Keratinocyte (primary cell): ENCODE results near the gene SKI. TPM values are rescaled to one million over a fixed set of nuclear protein-coding genes. Genes with fewer than 3 reads are reported as not detected.

Experiments
- DNase-seq: peaks from one replicate; pipeline ENCODE4 v3.0.0-alpha.2; 2011; ENCODE audit warnings: low read depth, missing footprints, low spot score
- FAIRE-seq: peaks from 2 replicates; lab custom pipeline; 2011; peaks lifted over from hg19 to GRCh38; lab: Jason Lieb, UNC
- H2AFZ ChIP-seq: 2 replicates; pipeline ENCODE4 v1.6.0; 2012; ENCODE audit warnings: low read length, control low read depth, inconsistent platforms; ENCODE audit not compliant: control insufficient read depth
- H3K27ac ChIP-seq: 2 replicates; pipeline ENCODE4 v1.5.1; 2011; ENCODE audit warnings: low read length; ENCODE audit not compliant: control insufficient read depth, insufficient read depth
- H3K27me3 ChIP-seq: 3 replicates; pipeline ENCODE4 v1.6.0; 2011; ENCODE audit warnings: low read length; ENCODE audit not compliant: control insufficient read depth, insufficient read depth; ENCODE audit errors: extremely low read depth
- H3K36me3 ChIP-seq, 2 experiments: 2 replicates in 1 of 2; 3 replicates in 1 of 2; pipeline ENCODE4 v1.5.1; 2011; ENCODE audit warnings: low read length in 2 of 2, mild to moderate bottlenecking in 1 of 2; ENCODE audit not compliant: control insufficient read depth in 2 of 2, insufficient read depth in 2 of 2; ENCODE audit errors: extremely low read depth in 1 of 2
- H3K4me1 ChIP-seq: 3 replicates; pipeline ENCODE4 v1.5.1; 2011; ENCODE audit warnings: low read length; ENCODE audit not compliant: control insufficient read depth, insufficient read depth; ENCODE audit errors: extremely low read depth
- H3K4me2 ChIP-seq: 3 replicates; pipeline ENCODE4 v1.6.0; 2011; ENCODE audit warnings: low read depth, low read length; ENCODE audit not compliant: control insufficient read depth, insufficient read depth; ENCODE audit errors: extremely low read depth
- H3K4me3 ChIP-seq, 3 experiments: fragments of 200-600 bp in 1 of 3; sonication (generic) in 1 of 3; 2 replicates in 2 of 3; 3 replicates in 1 of 3; pipeline ENCODE4 v1.5.1; 2011 to 2016; ENCODE audit warnings: low read length in 3 of 3, mild to moderate bottlenecking in 3 of 3, control low read depth in 2 of 3, inconsistent platforms in 1 of 3, low read depth in 1 of 3, mixed read lengths in 1 of 3, mixed run types in 1 of 3, moderate library complexity in 1 of 3; ENCODE audit not compliant: control insufficient read depth in 2 of 3, insufficient read depth in 2 of 3; ENCODE audit errors: extremely low read depth in 1 of 3
- H3K79me2 ChIP-seq: 2 replicates; pipeline ENCODE4 v1.6.0; 2012; ENCODE audit warnings: low read length; ENCODE audit not compliant: control insufficient read depth, insufficient read depth
- H3K9ac ChIP-seq: 3 replicates; pipeline ENCODE4 v1.6.0; 2011; ENCODE audit warnings: low read length; ENCODE audit not compliant: control insufficient read depth, insufficient read depth; ENCODE audit errors: extremely low read depth
- H3K9me1 ChIP-seq: 3 replicates; pipeline ENCODE4 v1.6.0; 2011; ENCODE audit warnings: low read length; ENCODE audit not compliant: control insufficient read depth, insufficient read depth; ENCODE audit errors: extremely low read depth
- H3K9me3 ChIP-seq: 2 replicates; pipeline ENCODE4 v1.5.1; 2012; ENCODE audit warnings: low read depth, low read length; ENCODE audit not compliant: control insufficient read depth
- H4K20me1 ChIP-seq: 3 replicates; pipeline ENCODE4 v1.6.0; 2011; ENCODE audit warnings: low read length; ENCODE audit not compliant: control insufficient read depth, insufficient read depth; ENCODE audit errors: extremely low read depth
- EZH2 ChIP-seq: IDR thresholded peaks from one replicate; pipeline ENCODE4 v1.6.1; 2012; ENCODE audit warnings: inconsistent platforms, mild to moderate bottlenecking, low read length, moderate library complexity
- dilution Hi-C: fragments of 300-500 bp; cut with MboI; formaldehyde crosslinking; loops from one replicate; pipeline ENCODE4 v1.7.0; 2020; ENCODE audit warnings: low sequenced_read_pairs; ENCODE audit not compliant: extremely low pct_ligation_motif_present
- polyA plus RNA-seq, 5 experiments: library from polyadenylated mRNA; depleted of rRNA in 3 of 5; stranded (reverse) in 3 of 5; stranded (forward) in 1 of 5; unstranded in 1 of 5; fragments of >200 nt; gene quantifications; 1 replicate in 1 of 5; 2 replicates in 3 of 5; 3 replicates in 1 of 5; pipeline versions ENCODE4 v1.2.1 to v1.2.3, GENCODE V29; 2011 to 2012; ENCODE audit warnings: missing spikeins in 2 of 5, low read depth in 1 of 5, low replicate concordance in 1 of 5
- TF ChIP-seq, protein P1 (sequence below), 3 experiments: IDR thresholded peaks in 1 of 3; conservative IDR thresholded peaks in 1 of 3; optimal IDR thresholded peaks in 1 of 3; 2 replicates in 2 of 3; 3 replicates in 1 of 3; pipeline versions ENCODE3 to v1.5.1; 2011; ENCODE audit warnings: low read length in 3 of 3, mild to moderate bottlenecking in 3 of 3, moderate library complexity in 2 of 3, control low read depth in 1 of 3, inconsistent platforms in 1 of 3; ENCODE audit not compliant: insufficient read depth in 2 of 3; ENCODE audit errors: extremely low read depth in 1 of 3

Gene SKI
- polyA plus RNA-seq, 1 donor (not counting 4 experiments of a cell fraction or from before 2014, with no cell fraction given): 4.8 TPM

DNA sequence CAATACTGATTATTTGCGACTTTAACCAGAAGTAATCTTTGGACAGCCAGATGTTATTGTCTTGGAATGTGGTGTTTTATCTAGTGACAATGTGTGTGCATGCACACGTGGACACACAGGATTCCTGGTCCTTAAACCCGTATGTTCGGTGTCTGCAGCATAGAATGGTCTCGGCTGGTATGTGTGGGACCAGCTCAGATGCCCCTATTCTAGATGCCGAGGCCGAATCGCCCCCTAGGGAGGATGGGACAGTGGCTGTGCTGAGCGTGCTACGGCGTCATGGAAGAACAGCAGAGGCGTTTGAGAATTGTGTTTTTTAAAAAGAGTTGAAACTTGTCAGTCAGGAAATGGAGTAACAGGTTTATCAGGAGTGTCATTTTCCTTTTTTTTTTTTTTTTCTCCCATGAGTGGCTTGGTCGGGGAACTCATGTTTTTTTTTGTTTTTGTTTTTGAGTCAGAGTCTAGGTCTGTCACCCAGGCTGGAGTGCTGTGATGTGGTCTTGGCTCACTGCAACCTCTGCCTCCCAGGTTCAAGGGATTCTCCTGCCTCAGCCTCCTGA is 30.1 kb downstream of the SKI start:
- Histone ChIP-seq H3K9me3 (peaks cover 23% of the 10 kb centered on the region), H3K27ac (peak overlapping the region; percentile 43), H3K4me3 (peak overlapping the region in 1 of 3 experiments; percentile 18), H3K4me2 (peak overlapping the region; percentile 84), H3K4me1 (peaks cover 36% of the 10 kb centered on the region), H3K79me2 (peaks cover 98% of the 10 kb centered on the region), H3K27me3 (no peaks in the 10 kb centered on the region), H2AFZ (no peak overlapping the region), H4K20me1 (peaks cover 12% of the 10 kb centered on the region), H3K9me1 (peaks cover 2% of the 10 kb centered on the region), H3K9ac (peak overlapping the region; percentile 50), H3K36me3 (peaks cover 9 to 24% of the 10 kb centered on the region in 2 experiments)
- DNase-seq (no peak), FAIRE-seq (no peak)
- dilution Hi-C loops: no loop called here
- no peak for TF ChIP-seq EZH2
- TF ChIP-seq, protein P1, sequence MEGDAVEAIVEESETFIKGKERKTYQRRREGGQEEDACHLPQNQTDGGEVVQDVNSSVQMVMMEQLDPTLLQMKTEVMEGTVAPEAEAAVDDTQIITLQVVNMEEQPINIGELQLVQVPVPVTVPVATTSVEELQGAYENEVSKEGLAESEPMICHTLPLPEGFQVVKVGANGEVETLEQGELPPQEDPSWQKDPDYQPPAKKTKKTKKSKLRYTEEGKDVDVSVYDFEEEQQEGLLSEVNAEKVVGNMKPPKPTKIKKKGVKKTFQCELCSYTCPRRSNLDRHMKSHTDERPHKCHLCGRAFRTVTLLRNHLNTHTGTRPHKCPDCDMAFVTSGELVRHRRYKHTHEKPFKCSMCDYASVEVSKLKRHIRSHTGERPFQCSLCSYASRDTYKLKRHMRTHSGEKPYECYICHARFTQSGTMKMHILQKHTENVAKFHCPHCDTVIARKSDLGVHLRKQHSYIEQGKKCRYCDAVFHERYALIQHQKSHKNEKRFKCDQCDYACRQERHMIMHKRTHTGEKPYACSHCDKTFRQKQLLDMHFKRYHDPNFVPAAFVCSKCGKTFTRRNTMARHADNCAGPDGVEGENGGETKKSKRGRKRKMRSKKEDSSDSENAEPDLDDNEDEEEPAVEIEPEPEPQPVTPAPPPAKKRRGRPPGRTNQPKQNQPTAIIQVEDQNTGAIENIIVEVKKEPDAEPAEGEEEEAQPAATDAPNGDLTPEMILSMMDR (optimal IDR thresholded peaks at IDR 0.05 in 1 of 3, IDR thresholded peaks at IDR 0.05 in 1 of 3, conservative IDR thresholded peaks at IDR 0.05 in 1 of 3; ENCODE audit: extremely low read depth in 1 of 3, insufficient read depth in 2 of 3, low read length in 3 of 3): no peak

DNA sequence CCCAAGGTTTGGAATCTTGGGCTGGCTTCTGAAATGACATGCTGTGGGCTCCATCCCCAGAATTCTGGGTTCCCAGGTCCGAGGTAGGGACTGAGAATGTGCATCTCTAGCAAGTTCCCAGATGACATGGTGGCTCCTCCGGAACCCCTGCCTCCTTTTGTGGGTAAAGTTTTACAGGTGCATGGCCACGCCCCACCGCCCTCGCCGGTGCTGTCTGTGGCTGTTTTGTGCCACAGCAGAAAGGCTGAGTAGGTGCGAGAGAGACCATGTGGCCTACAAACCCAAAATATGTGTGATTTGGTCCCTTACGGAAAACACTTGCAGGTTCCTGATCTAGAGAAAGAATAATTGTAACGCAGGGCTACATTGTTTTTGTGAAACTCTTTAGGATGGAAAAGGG is 30.9 kb downstream of the SKI start:
- Histone ChIP-seq H3K9me3 (peaks cover 21% of the 10 kb centered on the region), H3K9ac (no peak overlapping the region), H3K27me3 (no peaks in the 10 kb centered on the region), H3K27ac (no peak overlapping the region), H3K9me1 (peaks cover 2% of the 10 kb centered on the region), H2AFZ (no peak overlapping the region), H3K79me2 (peaks cover 98% of the 10 kb centered on the region), H3K36me3 (peaks cover 5 to 22% of the 10 kb centered on the region in 2 experiments), H3K4me3 (no peak overlapping the region), H3K4me1 (peaks cover 36% of the 10 kb centered on the region), H3K4me2 (no peak overlapping the region), H4K20me1 (peaks cover 12% of the 10 kb centered on the region)
- FAIRE-seq (no peak), DNase-seq (no peak)
- dilution Hi-C loops: no loop called here
- TF ChIP-seq, protein P1 (optimal IDR thresholded peaks at IDR 0.05 in 1 of 3, IDR thresholded peaks at IDR 0.05 in 1 of 3, conservative IDR thresholded peaks at IDR 0.05 in 1 of 3; ENCODE audit: extremely low read depth in 1 of 3, insufficient read depth in 2 of 3, low read length in 3 of 3): no peak
- TF ChIP-seq EZH2: no peak
